Measurements from ENCODE around the gene JPT2.
A peak's percentile ranks its signal among the peaks of the same experiment; 100 is the strongest.
"Not testable (repeated sequence)": the region's sequence is repeated elsewhere in the genome, so short reads cannot be mapped to it uniquely, and the experiment has no call there.

Gene JPT2

DNA sequence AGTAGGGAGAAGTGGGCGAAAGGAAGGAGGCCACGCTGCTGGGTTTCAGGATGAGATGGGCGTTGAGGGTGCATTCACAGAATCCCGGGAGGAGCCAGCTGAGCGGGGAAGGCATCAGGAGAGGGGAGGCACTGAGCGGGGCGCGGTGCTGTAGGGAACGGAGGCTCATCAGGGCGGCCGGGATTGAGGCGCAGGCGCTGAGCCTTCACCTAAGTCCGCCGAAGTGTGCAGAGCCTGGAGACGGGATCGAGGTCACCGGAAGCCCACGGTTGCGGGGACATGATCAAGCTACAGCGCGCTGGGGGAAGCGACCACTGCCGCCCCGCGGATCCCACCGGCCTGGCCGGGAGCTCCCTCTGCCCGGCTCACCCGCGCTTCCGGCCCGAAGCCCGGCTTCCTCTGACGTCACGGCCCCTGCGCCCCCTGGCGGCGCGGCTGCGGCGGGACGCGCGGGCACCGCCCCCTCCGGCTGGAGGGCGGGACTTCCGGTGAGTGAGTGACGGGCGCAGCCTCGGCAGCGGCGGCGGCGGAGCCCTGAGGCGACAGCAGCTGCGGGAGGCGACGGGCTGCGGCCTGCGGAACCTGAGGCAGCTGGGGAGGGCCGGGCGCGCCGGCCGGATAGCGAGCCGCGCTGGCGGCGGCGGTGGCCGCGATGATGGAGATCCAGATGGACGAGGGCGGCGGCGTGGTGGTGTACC, 27.8 kb downstream of the JPT2 start, which contains the start of gene MAPK8IP3:
Gene MAPK8IP3, plus strand, starts transcription at position 508 of the 698 bp plus-strand sequence. Its CDS starts 145 bp downstream, at position 653.
- peak; percentile 77 to 89 for DNase-seq (ENCODE audit: extremely low read depth in 1 of 2, low read depth in 1 of 2)

DNA sequence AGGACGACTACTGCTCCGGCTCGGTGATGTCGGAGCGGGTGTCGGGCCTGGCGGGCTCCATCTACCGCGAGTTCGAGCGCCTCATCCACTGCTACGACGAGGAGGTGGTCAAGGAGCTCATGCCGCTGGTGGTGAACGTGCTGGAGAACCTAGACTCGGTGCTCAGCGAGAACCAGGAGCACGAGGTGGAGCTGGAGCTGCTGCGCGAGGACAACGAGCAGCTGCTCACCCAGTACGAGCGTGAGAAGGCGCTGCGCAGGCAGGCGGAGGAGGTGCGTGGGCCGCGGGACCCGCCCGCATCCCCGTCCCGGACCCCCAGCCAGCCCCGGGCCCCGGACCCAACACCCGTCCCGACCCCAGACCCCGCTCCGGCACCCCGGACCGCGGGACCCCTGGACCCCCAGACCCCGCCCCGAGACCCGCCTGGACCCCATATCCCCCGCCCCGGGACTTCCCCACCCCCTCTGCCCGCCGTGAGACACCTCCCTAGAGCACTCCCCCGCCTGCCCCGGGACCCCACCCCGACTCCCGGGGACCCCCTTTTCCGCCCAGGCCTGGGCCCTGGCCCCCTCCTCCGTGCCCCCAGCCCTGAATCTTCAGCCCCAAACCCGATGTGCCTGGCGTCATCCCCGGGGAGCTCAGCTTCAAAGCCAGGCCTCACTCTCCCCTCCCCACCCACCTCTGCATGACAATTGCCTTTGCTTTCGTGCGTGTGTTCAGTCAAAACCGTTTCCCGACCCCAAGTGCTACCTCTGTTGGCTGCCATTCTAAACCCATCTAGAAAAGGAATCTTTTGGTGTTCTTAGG, 28.5 kb downstream of the JPT2 start:
- DNase-seq (ENCODE audit: extremely low read depth in 1 of 2, low read depth in 1 of 2), result peak in 1 of 2 donors; percentile 12

DNA sequence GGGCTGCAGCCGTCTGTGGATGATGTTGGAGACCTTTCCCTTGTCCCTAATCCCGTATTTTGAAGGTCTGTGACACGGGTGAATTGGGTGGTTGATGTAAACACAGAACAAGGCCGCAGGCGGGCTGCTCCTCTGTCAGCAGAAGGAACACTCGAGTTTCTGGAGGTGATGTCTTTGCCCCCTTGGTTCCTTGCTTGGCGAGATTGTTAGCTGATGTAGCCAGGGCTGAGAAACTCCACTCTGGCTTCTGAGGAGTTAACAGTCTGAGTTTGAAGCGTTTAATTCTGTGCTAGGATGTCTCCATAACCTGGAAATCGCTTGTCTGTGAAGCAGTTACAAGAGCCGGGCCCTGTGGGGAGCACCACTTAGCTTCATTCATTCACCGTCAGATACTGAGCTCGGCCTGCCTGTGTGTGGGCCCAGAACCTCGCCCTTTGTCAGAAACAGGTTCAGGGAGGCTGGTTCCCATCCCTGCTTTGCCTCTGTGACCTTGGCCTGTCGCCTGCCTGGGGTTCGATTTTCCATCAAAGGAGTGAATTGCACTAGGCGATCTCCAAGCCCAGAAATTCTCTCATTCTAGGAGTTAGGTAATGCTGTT, 29.2 kb downstream of the JPT2 start:
- DNase-seq (ENCODE audit: extremely low read depth in 1 of 2, low read depth in 1 of 2), result no peak

DNA sequence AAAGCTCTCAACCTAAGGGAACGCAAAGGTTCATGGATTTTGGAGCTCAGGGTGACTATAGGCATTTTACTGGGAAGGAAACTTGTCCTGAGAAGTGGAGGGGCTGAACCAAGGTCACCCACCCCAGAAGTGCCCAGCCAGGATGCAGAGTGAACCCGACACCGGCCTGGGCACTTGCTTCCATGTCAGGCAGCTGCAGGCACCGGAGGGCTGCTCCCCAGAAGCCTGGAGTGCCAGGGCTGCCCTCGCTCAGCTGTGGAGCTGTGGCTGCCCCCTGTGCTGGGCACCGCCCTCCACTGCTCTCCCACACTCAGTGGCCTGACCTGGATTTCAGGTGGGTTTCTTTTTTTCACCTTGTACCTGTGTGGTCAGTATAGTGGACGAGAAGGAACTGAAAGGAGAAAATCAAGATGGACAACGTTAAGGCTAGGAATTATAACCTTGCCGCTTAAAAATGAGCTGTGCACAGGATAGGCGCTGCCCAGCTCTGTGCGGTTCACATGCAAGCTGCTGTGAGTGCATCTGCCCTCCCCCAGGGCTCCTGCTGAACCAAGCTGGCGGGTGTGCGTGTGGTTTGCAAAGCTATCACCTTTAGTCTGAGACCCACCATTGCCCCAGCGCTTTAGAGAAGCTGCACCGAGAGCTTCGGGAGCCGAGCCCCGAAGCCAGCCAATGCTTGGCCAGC, 30.1 kb downstream of the JPT2 start:
- no peak for DNase-seq (ENCODE audit: extremely low read depth in 1 of 2, low read depth in 1 of 2)

DNA sequence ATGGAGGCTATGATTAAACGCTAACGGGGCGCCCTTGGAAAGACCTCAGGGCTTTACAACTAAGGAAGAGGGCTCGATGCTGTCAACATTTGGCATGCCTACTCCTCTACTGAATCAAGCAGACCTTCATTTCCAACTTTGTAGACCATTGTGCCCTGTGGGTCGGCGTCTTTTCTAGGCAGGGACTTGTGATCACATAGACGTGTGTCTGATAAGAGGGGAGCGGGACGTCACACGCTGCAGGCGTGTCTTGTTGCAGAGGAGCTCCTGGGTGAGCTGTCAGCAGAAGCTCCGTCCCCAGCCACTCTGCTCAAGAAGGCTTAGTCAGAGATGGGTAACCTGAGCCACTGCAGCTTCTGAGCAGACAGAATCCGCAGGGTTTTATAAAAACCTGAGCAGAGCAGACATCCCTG, 30.7 kb downstream of the JPT2 start:
- DNase-seq (ENCODE audit: extremely low read depth in 1 of 2, low read depth in 1 of 2), result no peak

DNA sequence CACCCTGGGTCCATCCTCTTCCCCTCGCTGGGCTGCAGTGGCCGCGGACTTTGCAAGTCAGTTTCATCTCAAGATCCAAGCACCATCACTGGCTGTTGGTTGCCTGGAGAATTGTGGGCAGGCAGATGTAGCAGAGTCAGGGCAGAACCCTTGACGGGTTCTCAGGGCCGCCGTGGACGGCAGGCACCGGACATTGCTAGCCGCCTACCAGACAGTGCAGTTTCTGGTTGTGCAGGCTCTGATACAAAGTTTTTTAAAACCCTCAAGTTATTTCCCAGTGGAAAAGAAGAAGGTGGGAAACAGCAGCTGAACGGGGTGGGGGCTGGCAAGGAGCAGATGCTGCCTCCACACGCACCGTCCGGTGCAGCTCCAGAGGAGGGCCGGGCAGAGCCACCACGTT, 31.3 kb downstream of the JPT2 start:
- DNase-seq (ENCODE audit: extremely low read depth in 1 of 2, low read depth in 1 of 2), result no peak

DNA sequence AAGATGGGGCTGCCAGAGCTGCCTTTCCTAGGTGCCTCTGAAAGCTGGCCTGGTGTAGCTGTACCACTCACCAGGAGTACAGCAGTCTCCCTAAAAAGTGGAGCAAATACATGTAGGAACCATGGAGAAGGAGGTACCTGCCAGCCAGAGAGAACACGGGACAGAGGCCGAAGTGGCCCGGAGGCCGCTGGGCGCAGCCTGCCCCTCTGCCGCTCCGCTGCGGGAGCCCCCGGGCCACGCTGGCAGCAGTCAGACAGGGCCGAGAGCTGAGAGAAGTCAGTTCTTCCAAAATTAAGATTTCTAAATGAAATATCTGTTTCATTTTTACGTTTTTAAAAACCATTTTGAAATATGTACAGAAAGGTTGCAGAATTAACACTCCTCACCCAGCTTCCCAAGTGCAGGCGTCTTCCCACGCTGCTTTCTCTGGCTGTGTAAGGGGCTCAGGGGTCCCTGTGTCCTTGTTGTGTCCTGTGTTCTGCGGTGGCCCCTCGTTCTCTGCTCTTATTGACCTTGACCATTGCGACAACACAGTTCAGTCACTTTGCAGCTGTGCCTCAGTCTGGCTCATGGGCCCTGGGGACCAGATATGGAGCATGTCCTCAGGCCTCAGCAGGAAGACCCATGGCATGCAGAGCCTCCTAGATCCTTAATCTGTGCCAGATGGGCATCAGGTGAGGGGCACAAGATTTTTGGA, 32.9 kb downstream of the JPT2 start:
- no peak for DNase-seq (ENCODE audit: extremely low read depth in 1 of 2, low read depth in 1 of 2)

DNA sequence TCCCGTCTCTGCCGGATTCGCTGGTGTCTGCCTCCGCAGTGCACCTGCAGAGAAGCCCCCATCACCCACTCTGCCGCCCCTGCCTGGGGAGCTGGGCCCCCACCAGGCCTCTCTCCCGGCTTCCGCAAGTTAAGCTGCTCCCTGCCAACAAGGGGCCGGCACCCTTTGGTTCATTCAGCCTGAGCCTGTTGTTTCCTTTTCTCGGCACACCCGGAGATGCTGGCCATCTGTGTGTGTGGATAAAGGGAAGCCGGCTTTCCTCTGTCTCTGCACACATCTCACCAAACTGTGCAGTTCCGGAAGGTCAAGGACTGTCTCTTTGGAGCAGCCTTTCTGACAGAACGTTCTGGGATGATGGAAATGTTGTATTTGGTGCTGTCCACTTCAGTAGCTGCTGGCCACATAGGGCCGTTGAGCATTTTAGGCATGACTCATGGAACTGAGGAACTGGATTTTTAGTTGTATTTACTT, 34.7 kb downstream of the JPT2 start:
- no peak for DNase-seq (ENCODE audit: extremely low read depth in 1 of 2, low read depth in 1 of 2)

DNA sequence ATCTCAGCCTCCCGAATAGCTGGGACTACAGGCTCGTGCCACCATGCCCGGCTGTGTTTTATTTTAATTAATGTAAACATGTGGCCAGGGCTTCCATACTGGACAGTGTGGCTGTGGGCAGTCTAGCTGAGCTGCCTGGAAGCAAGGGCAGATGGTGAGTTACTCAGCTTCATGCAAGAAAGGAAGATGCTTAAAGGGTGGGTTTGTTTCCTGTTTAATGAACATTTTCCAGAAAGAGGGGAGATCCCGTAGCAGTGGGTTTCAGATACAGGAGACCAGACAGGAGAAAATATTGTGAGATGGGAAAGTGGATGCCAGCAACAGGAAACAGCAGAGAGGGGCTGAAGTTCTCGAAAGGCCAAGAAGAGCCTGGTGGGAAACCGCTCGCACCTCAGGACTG, 35.3 kb downstream of the JPT2 start:
- no peak for DNase-seq (ENCODE audit: extremely low read depth in 1 of 2, low read depth in 1 of 2)

DNA sequence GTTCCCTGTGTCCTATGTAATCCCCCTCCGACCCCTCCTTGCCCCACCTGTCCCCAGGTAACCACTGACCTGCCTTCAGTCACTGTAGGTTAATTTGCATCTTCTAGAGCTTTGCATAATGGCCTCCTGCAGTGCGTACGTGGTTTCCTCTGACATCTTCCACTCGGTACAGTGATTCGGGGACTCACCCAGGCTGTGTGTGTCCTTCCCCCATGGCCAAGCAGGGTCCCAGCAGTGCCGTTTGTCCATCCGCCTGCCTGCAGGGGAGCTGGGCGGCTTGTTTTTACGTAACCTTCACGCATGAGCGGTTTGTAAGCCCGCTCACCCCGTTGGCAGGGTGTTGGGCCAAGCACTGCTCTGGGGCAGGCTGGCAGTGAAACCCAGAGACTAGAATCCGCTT, 35.9 kb downstream of the JPT2 start:
- DNase-seq (ENCODE audit: extremely low read depth in 1 of 2, low read depth in 1 of 2), result no peak

DNA sequence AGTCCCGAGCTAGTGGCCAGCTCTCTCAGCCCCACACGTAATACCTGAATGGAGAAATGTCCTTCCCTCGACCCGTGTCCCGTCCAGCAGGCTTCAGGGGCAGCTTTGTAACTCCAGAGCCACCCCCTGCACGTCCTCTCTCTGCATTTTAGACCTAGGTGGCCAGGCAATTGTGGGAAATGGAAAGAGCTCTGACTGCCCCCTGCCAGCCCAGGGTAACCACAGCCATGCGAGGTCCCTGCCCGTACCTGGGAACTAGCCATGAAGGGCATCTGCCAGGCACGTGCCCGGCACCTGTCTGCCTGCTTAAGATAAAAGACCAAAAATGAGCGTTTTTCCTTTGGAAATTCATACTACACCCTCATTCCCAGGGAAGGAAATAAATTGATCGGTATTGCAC, 37.1 kb downstream of the JPT2 start:
- no peak for DNase-seq (ENCODE audit: extremely low read depth in 1 of 2, low read depth in 1 of 2)

DNA sequence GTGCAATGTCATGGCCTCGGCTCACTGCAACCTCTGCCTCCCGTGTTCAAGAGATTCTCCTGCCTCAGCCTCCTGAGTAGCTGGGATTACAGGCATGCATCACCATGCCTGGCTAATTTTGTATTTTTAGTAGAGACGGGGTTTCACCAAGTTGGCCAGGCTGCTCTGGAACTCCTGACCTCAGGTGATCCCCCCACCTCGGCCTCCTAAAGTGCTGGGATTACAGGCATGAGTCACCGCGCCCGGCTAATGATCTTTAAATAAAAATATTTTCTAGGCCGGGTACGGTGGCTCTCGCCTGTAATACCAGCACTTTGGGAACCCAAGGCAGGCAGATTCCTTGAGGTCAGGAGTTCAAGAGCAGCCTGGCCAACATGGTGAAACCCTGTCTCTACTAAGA, 40.2 kb downstream of the JPT2 start:
- not testable (repeated sequence) for DNase-seq (ENCODE audit: extremely low read depth in 1 of 2, low read depth in 1 of 2)

DNA sequence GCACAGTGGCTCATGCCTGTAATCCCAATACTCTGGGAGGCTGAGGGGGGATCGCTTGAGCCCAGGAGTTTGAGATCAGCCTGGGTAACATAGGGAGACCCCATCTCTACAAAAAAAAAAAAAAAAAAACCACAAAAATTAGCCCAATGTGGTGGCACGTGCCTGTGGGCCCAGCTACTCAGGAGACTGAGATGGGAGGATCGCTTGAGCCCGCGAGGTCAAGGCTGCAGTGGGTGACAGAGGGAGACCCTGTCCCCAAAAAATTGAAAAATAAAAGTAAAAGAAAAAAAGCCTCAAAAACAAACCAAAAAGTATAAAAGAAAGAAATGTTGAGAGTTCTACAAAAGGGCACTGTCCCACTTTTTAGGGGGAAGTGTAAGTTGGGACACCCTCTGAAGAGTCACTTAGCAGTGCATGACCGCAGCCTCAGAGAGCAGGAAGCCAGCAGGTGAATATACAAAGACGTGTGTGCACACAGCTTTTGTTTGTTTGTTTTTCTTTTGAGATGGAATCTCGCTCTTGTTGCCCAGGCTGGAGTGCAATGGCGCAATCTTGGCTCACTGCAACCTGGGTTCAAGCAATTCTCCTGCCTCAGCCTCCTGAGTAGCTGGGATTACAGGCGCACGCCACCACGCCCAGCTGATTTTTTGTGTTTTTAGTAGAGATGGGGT, 41.6 kb downstream of the JPT2 start:
- not testable (repeated sequence) for DNase-seq (ENCODE audit: extremely low read depth in 1 of 2, low read depth in 1 of 2)

DNA sequence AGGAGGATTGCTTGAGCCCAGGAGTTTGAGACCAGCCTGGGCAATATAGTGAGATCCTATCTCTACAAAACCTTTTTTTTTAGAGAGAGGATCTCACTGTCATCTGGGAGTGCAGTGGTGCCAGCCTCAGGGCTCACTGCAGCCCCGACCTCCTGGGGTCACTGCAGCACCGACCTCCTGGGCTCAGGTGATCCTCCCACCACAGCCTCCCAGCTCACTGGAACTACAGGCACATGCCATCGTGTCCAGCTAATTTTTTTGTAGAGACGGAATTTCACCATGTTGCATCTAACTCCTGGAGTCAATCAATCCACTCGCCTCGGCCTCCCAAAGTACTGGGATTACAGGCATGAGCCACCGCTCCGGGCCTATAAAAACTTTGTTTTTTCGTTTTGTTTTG, 43.3 kb downstream of the JPT2 start:
- DNase-seq (ENCODE audit: extremely low read depth in 1 of 2, low read depth in 1 of 2), result no peak

DNA sequence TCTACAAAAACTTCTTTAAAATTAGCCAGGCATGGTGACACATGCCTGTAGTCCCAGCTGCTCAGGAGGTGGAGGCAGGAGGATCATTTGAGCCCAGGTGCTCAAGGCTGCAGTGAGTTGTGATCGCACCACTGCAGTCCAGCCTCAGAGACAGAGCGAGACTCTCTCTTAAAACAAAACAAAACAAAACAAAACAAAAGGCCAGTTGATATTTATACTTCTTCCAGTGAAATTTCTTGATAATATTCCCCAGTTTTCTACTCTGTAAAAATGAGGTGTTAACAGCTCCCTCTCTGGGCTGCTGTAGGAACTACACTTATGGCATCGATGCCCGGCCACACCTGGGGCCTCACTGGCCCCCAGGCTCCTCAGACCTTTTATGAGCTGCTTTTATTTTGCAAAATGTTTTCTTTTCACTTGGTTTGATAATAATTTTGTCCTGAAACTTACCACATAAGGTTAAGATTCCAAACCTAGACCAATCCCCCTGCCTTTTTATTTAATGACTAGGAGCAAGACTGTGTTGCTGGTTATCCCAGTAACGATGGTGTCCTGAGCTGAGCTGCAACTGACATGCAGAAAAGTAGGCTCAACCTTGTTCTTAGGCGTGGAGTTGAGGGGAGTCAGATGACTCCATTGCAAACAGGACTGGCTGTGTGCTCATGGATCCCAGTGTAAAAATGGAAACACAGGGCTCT, 45.5 kb downstream of the JPT2 start:
- DNase-seq (ENCODE audit: extremely low read depth in 1 of 2, low read depth in 1 of 2), result no peak

DNA sequence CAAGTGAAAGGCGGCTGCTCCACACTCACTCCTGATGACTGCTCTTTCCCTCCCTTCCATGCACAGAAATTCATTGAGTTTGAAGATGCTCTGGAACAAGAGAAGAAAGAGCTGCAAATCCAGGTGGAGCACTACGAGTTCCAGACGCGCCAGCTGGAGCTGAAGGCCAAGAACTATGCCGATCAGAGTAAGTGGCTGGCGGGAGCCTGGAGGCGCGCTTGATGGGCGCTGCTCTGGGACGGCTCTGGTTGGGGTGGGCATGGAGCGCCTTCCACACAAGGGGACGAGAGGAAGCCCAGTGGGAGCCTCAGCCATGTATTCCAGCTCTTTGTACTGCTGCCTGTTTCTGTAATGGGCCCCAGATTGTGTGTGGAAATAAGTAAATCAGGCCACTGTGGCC, 46.4 kb downstream of the JPT2 start:
- DNase-seq (ENCODE audit: extremely low read depth in 1 of 2, low read depth in 1 of 2), result no peak

DNA sequence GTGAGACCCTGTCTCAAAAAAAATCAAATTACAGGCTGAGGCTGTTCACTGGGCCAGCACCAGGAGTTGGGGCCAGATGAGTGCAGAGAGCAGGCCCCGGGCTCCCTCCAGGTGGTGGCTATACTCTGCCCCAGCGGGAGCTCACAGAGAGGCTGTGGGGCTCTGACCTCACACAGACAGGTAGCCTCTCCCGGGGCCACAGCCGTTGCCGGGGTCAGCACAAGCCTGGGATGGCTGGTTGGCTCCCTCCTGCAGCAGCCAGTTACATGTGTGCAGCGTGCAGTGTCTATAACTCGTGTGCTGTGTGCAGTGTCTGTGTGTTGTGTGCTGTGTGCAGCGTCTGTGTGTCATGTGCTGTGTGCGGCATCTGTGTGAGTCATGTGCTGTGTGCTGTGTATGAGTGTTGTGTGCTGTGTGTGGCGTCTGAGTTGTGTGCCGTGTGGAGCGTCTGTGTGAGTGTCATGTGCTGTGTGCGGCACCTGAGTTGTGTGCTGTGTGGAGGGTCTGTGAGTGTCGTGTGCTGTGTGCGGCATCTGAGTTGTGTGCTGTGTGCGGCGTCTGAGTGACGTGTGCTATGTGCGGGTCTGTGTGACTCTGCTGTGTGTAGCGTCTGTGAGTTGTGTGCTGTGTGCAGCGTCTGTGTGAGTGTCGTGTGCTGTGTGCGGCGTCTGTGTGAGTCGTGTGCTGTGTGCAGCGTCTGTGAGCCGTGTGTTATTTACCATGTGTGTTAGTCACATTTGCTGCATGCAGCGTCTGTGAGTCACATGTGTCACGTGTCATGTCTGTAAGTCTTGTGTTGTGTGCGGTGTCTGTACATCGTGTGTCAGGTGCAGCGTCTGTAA, 48.8 kb downstream of the JPT2 start:
- no peak for DNase-seq (ENCODE audit: extremely low read depth in 1 of 2, low read depth in 1 of 2)

Measured in stimulated activated CD8-positive, alpha-beta memory T cell treated with anti-CD3 and anti-CD28 coated beads, Interleukin-7, amount 100 ng/mL, for 48 hours (primary cell).